ENCODE measurements around the gene SNRPB2. TPM values are rescaled to one million over a fixed set of nuclear protein-coding genes. Genes with fewer than 3 reads are reported as not detected.

The SNRPB2 gene
- total RNA-seq, 2 donors from 2014 or later, result 33.3 to 33.5 TPM

GRCh38 chr20:16775961-16776360, 46.1 kb downstream of the SNRPB2 start:
- intact Hi-C loops (cut with DNase I, micrococcal nuclease), result no loop called here
- no peak for ATAC-seq
- no peak for DNase-seq

- ATAC-seq (no peak), DNase-seq (no peak)
- intact Hi-C loops (cut with DNase I, micrococcal nuclease), result no loop called here
Observed at GRCh38 chr20:16777126-16777525, 47.3 kb downstream of the SNRPB2 start.

GRCh38 chr20:16778159-16778558, 48.3 kb downstream of the SNRPB2 start:
- DNase-seq, result no peak
- intact Hi-C loops (cut with DNase I, micrococcal nuclease), result no loop called here
- no peak for ATAC-seq

GRCh38 chr20:16781496-16781895, 51.7 kb downstream of the SNRPB2 start:
- ATAC-seq (no peak), DNase-seq (no peak)
- intact Hi-C loops (cut with DNase I, micrococcal nuclease), result no loop called here

GRCh38 chr20:16785226-16785625, 55.4 kb downstream of the SNRPB2 start:
- intact Hi-C loops (cut with DNase I, micrococcal nuclease), result no loop called here
- ATAC-seq, result no peak
- no peak for DNase-seq

Other genes with a start within 250 kb of the SNRPB2 start
- gene KIF16B, start 156.6 kb upstream of the SNRPB2 start, total RNA-seq, result 10 to 100 TPM; 66.9 to 71.1 TPM
- gene OTOR, start 18.3 kb downstream of the SNRPB2 start, total RNA-seq, result not detected